Natural killer cell (primary cell): Measurements from ENCODE around the gene SLC25A13. TPM values are rescaled to one million over a fixed set of nuclear protein-coding genes. Genes with fewer than 3 reads are reported as not detected.

ENCODE experiments used
- ATAC-seq, 3 donors: fragments of 150-1000 bp in 2 of 3; fragments of 200-7000 bp in 1 of 3; cut with Tn5 transposase; 1 replicate in 1 of 3; 2 replicates in 2 of 3; pipeline ENCODE4 v1.10.0; 2021; ENCODE audit warnings: mild to moderate bottlenecking in 2 of 3, moderate library complexity in 2 of 3
- DNase-seq, 2 donors: peaks; one replicate each; pipeline versions ENCODE4 v3.0.0 to v3.0.0-alpha.2; 2013 to 2021; ENCODE audit warnings: mixed read lengths in 1 of 2
- H3K27ac ChIP-seq: one replicate; pipeline ENCODE4 v1.5.1; 2013; ENCODE audit warnings: mild to moderate bottlenecking, low read length
- H3K27me3 ChIP-seq: one replicate; pipeline ENCODE4 v1.6.1; 2013; ENCODE audit warnings: low read length; ENCODE audit not compliant: control insufficient read depth, insufficient read depth
- H3K36me3 ChIP-seq: one replicate; pipeline ENCODE4 v1.6.1; 2013; ENCODE audit warnings: low read length; ENCODE audit not compliant: control insufficient read depth, insufficient read depth
- H3K4me1 ChIP-seq: one replicate; pipeline ENCODE4 v1.6.1; 2013; ENCODE audit warnings: low read length; ENCODE audit not compliant: control insufficient read depth, insufficient read depth
- H3K4me3 ChIP-seq: one replicate; pipeline ENCODE4 v1.5.1; 2013; ENCODE audit warnings: low read length
- H3K9me3 ChIP-seq: one replicate; pipeline ENCODE4 v1.6.1; 2013; ENCODE audit warnings: low read length; ENCODE audit not compliant: control insufficient read depth, insufficient read depth
- H3K27ac Mint-ChIP-seq, 2 donors: one replicate each; pipeline ENCODE4 v1.8.0; 2022; ENCODE audit warnings: mild to moderate bottlenecking in 2 of 2, mixed read lengths in 2 of 2, moderate library complexity in 1 of 2
- H3K27me3 Mint-ChIP-seq, 2 donors: one replicate each; pipeline ENCODE4 v1.8.0; 2022; ENCODE audit warnings: low read depth in 2 of 2, mixed read lengths in 2 of 2
- H3K36me3 Mint-ChIP-seq: one replicate; pipeline ENCODE4 v1.8.0; 2022; ENCODE audit warnings: mixed read lengths
- H3K4me1 Mint-ChIP-seq, 2 donors: one replicate each; pipeline ENCODE4 v1.8.0; 2022; ENCODE audit warnings: mixed read lengths in 2 of 2
- H3K4me3 Mint-ChIP-seq: one replicate; pipeline ENCODE4 v1.8.0; 2022; ENCODE audit warnings: mild to moderate bottlenecking, moderate library complexity, mixed read lengths
- H3K9me3 Mint-ChIP-seq, 2 donors: one replicate each; pipeline ENCODE4 v1.8.0; 2022; ENCODE audit warnings: mixed read lengths in 2 of 2
- WGBS: methylation state at CpG from one replicate; pipeline ENCODE4 v1.1.7; 2013; ENCODE audit warnings: missing lambda C conversion rate; ENCODE audit not compliant: insufficient coverage; 5-methylcytosine and 5-hydroxymethylcytosine counted together
- intact Hi-C: fragments of 100-400 bp; cut with micrococcal nuclease; formaldehyde crosslinking; loops from one replicate; pipeline ENCODE4 v1.14.2; 2022
- total RNA-seq, 4 donors: library from RNA; stranded (reverse); fragments of 120-200 nt in 1 of 4; gene quantifications; one replicate each; pipeline versions ENCODE4 v1.2.3 to v1.2.4, GENCODE V29; 2013 to 2022
- TF ChIP-seq, protein P1 (sequence below): fragments of 200-600 bp; IDR thresholded peaks from one replicate; pipeline ENCODE4 v1.8.0; 2022; ENCODE audit warnings: antibody characterized with exemption

Gene SLC25A13
- total RNA-seq, 3 donors from 2014 or later (not counting 1 experiment from before 2014, with no cell fraction given), result 16.9 to 20.8 (median 20.5) TPM

DNA sequence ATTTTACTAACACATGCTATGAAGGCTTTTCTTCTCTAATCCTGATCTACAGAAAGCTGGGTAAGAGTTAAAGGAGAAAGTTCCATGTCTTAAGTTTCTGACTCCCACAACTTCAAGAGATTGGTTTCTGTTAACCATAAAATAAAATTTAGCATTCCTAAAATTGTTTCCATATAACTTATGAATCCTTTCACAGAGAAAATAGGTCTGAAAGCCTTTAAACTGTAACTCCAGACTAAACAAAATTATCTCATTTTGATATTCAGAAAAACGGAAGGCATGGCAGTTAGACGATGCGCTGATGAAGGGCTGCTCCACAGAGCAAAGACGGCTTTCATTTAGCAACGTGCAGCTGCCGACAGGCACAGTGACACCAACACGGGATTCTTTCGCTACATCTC, 133.3 kb downstream of the SLC25A13 start:
- no peak for ATAC-seq
- Mint-ChIP-seq H3K27ac (no peak overlapping the region), H3K9me3 (no peaks in the 10 kb centered on the region), H3K4me1 (no peaks in the 10 kb centered on the region), H3K36me3 (peaks cover 16% of the 10 kb centered on the region), H3K27me3 (no peaks in the 10 kb centered on the region), H3K4me3 (no peak overlapping the region)
- no peaks in the 10 kb centered on the region for H3K4me1 ChIP-seq
- TF ChIP-seq, protein P1, sequence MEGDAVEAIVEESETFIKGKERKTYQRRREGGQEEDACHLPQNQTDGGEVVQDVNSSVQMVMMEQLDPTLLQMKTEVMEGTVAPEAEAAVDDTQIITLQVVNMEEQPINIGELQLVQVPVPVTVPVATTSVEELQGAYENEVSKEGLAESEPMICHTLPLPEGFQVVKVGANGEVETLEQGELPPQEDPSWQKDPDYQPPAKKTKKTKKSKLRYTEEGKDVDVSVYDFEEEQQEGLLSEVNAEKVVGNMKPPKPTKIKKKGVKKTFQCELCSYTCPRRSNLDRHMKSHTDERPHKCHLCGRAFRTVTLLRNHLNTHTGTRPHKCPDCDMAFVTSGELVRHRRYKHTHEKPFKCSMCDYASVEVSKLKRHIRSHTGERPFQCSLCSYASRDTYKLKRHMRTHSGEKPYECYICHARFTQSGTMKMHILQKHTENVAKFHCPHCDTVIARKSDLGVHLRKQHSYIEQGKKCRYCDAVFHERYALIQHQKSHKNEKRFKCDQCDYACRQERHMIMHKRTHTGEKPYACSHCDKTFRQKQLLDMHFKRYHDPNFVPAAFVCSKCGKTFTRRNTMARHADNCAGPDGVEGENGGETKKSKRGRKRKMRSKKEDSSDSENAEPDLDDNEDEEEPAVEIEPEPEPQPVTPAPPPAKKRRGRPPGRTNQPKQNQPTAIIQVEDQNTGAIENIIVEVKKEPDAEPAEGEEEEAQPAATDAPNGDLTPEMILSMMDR, result no peak
- no peak overlapping the region for H3K27ac ChIP-seq
- H3K36me3 ChIP-seq, result peaks cover 27% of the 10 kb centered on the region
- DNase-seq, result no peak
- H3K9me3 ChIP-seq, result no peaks in the 10 kb centered on the region
- intact Hi-C loops, result no loop called here
- no peaks in the 10 kb centered on the region for H3K27me3 ChIP-seq
- H3K4me3 ChIP-seq, result no peak overlapping the region
- 96% methylated on average over 8 of the region's 8 CpGs for WGBS

GRCh38 chr7:96188174-96188581, 133.7 kb downstream of the SLC25A13 start:
- intact Hi-C loops, result no loop called here
- peaks cover 30% of the 10 kb centered on the region for H3K36me3 ChIP-seq
- no peaks in the 10 kb centered on the region for H3K27me3 ChIP-seq
- 45% methylated on average over 6 of the region's 8 CpGs for WGBS
- DNase-seq (no peak), ATAC-seq (no peak)
- no peaks in the 10 kb centered on the region for H3K4me1 ChIP-seq
- peaks cover 16% of the 10 kb centered on the region for H3K36me3 Mint-ChIP-seq
- H3K9me3 ChIP-seq, result no peaks in the 10 kb centered on the region
- H3K27ac Mint-ChIP-seq, result no peak overlapping the region
- H3K27me3 Mint-ChIP-seq, result no peaks in the 10 kb centered on the region
- no peak overlapping the region for H3K4me3 ChIP-seq
- no peak overlapping the region for H3K27ac ChIP-seq
- TF ChIP-seq, protein P1, result no peak
- no peaks in the 10 kb centered on the region for H3K9me3 Mint-ChIP-seq
- H3K4me1 Mint-ChIP-seq, result no peaks in the 10 kb centered on the region
- H3K4me3 Mint-ChIP-seq, result no peak overlapping the region

- Mint-ChIP-seq H3K4me3 (no peak overlapping the region), H3K27me3 (no peaks in the 10 kb centered on the region), H3K9me3 (no peaks in the 10 kb centered on the region), H3K27ac (no peak overlapping the region), H3K4me1 (no peaks in the 10 kb centered on the region), H3K36me3 (peaks cover 16% of the 10 kb centered on the region)
- H3K9me3 ChIP-seq, result no peaks in the 10 kb centered on the region
- no peaks in the 10 kb centered on the region for H3K4me1 ChIP-seq
- ATAC-seq (no peak), DNase-seq (no peak)
- H3K27me3 ChIP-seq, result no peaks in the 10 kb centered on the region
- peaks cover 29% of the 10 kb centered on the region for H3K36me3 ChIP-seq
- intact Hi-C loops, result no loop called here
- H3K27ac ChIP-seq, result no peak overlapping the region
- TF ChIP-seq, protein P1, result no peak
- no peak overlapping the region for H3K4me3 ChIP-seq
- 81% methylated on average over 5 of the region's 6 CpGs for WGBS
Observed at GRCh38 chr7:96187735-96188134, 134.2 kb downstream of the SLC25A13 start.

DNA sequence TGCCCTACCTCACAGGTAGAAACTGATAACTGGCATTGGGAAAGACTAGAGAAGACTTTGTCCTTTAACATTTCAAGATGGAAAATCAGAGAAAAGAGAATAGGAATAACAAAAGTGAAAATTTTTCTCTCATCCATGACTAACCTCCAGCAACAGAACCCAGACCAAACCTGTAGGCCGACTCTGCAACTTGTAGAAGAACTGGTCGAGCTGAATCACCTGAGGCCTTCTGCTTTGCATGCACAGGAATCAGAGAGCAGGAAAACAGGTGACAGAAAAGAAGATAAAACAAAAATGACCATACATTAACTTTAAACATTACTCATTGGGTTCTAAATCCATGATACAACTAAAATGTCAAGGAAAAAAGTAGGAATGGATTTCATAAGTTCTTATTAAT, 137.1 kb downstream of the SLC25A13 start:
- DNase-seq, result no peak
- Mint-ChIP-seq H3K9me3 (no peaks in the 10 kb centered on the region), H3K4me1 (no peaks in the 10 kb centered on the region), H3K36me3 (peaks cover 5% of the 10 kb centered on the region), H3K27ac (no peak overlapping the region), H3K4me3 (no peak overlapping the region), H3K27me3 (no peaks in the 10 kb centered on the region)
- intact Hi-C loops, result no loop called here
- Histone ChIP-seq H3K27ac (no peak overlapping the region), H3K4me3 (no peak overlapping the region), H3K36me3 (peaks cover 20% of the 10 kb centered on the region), H3K27me3 (no peaks in the 10 kb centered on the region), H3K9me3 (no peaks in the 10 kb centered on the region), H3K4me1 (no peaks in the 10 kb centered on the region)
- ATAC-seq, result no peak
- TF ChIP-seq, protein P1, result no peak
- WGBS, result 97% methylated on average over 2 of the region's 2 CpGs
